ENCODE results near the gene TRIM33. TPM values are rescaled to one million over a fixed set of nuclear protein-coding genes. Genes with fewer than 3 reads are reported as not detected.

The TRIM33 gene
- total and polyA plus RNA-seq, 2 experiments from 2014 or later, result 50.3 to 51.1 TPM

GRCh38 chr1:114472408-114472807, 38.6 kb downstream of the TRIM33 start:
- no peak overlapping the region for H3K27ac Mint-ChIP-seq
- peaks cover 19% of the 10 kb centered on the region for H4K20me1 ChIP-seq (replicated peaks; ENCODE audit: insufficient read depth)
- TF ChIP-seq STAT1 (IDR thresholded peaks at IDR 0.05; ENCODE audit: unreplicated experiment) (no peak), ZNF331 (CRISPR knock-in tag; IDR thresholded peaks at IDR 0.05; ENCODE audit: low read depth) (no peak)
- TF ChIP-seq, protein P1, sequence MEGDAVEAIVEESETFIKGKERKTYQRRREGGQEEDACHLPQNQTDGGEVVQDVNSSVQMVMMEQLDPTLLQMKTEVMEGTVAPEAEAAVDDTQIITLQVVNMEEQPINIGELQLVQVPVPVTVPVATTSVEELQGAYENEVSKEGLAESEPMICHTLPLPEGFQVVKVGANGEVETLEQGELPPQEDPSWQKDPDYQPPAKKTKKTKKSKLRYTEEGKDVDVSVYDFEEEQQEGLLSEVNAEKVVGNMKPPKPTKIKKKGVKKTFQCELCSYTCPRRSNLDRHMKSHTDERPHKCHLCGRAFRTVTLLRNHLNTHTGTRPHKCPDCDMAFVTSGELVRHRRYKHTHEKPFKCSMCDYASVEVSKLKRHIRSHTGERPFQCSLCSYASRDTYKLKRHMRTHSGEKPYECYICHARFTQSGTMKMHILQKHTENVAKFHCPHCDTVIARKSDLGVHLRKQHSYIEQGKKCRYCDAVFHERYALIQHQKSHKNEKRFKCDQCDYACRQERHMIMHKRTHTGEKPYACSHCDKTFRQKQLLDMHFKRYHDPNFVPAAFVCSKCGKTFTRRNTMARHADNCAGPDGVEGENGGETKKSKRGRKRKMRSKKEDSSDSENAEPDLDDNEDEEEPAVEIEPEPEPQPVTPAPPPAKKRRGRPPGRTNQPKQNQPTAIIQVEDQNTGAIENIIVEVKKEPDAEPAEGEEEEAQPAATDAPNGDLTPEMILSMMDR (conservative IDR thresholded peaks at IDR 0.05; ENCODE audit: low read depth in 2 of 2), result no peak
- no peak for ATAC-seq
- no peaks in the 10 kb centered on the region for H3K9me2 ChIP-seq (ENCODE audit: insufficient read depth)
- no peak overlapping the region for H3K4me2 ChIP-seq
- peaks cover 18% of the 10 kb centered on the region for H3K4me1 Mint-ChIP-seq
- no peaks in the 10 kb centered on the region for H3F3A ChIP-seq (replicated peaks; ENCODE audit: low read depth)
- no peak overlapping the region for H3K4me3 ChIP-seq
- no peaks in the 10 kb centered on the region for H3K27me3 ChIP-seq (ENCODE audit: insufficient read depth)
- peaks cover 6% of the 10 kb centered on the region for H3K27me3 Mint-ChIP-seq (ENCODE audit: insufficient read depth, low read depth, poor library complexity)
- H3K36me3 ChIP-seq (ENCODE audit: insufficient read depth), result no peaks in the 10 kb centered on the region
- peaks cover 100% of the 10 kb centered on the region for H3K79me2 ChIP-seq (replicated peaks; ENCODE audit: insufficient read depth)
- no peak for DNase-seq (ENCODE audit: low spot score)
- peak overlapping the region; percentile 26; the same call in 1 of the 2 replicates for H3K27ac ChIP-seq (ENCODE audit: low read depth)
- H3K9me3 Mint-ChIP-seq, result peaks cover 3% of the 10 kb centered on the region; the same call in 2 of the 3 replicates
- H3K4me3 Mint-ChIP-seq, result no peak overlapping the region
- H3K4me1 ChIP-seq (ENCODE audit: insufficient read depth), result peaks cover 11% of the 10 kb centered on the region
- peaks cover 13% of the 10 kb centered on the region for H3K36me3 Mint-ChIP-seq (ENCODE audit: low read depth)
- no peak overlapping the region for H2AFZ ChIP-seq

- ATAC-seq, result no peak
- H3K27me3 Mint-ChIP-seq (ENCODE audit: insufficient read depth, low read depth, poor library complexity), result peaks cover 6% of the 10 kb centered on the region
- Histone ChIP-seq H3K4me3 (no peak overlapping the region), H3K9me2 (ENCODE audit: insufficient read depth) (no peaks in the 10 kb centered on the region), H3K36me3 (ENCODE audit: insufficient read depth) (no peaks in the 10 kb centered on the region), H3K27ac (ENCODE audit: low read depth) (no peak overlapping the region), H3K27me3 (ENCODE audit: insufficient read depth) (no peaks in the 10 kb centered on the region), H3K79me2 (replicated peaks; ENCODE audit: insufficient read depth) (peaks cover 100% of the 10 kb centered on the region), H2AFZ (no peak overlapping the region), H3K4me1 (ENCODE audit: insufficient read depth) (peaks cover 11% of the 10 kb centered on the region), H3F3A (replicated peaks; ENCODE audit: low read depth) (no peaks in the 10 kb centered on the region), H3K4me2 (no peak overlapping the region), H4K20me1 (replicated peaks; ENCODE audit: insufficient read depth) (peaks cover 28% of the 10 kb centered on the region)
- no peak overlapping the region for H3K4me3 Mint-ChIP-seq
- peaks cover 3% of the 10 kb centered on the region; the same call in 2 of the 3 replicates for H3K9me3 Mint-ChIP-seq
- TF ChIP-seq NANOG (IDR thresholded peaks at IDR 0.05; ENCODE audit: borderline replicate concordance) (no peak), REST (IDR thresholded peaks at IDR 0.05; ENCODE audit: unreplicated experiment) (no peak), STAT1 (IDR thresholded peaks at IDR 0.05; ENCODE audit: unreplicated experiment) (no peak), ZNF462 (CRISPR knock-in tag; IDR thresholded peaks at IDR 0.05) (no peak), JUNB (IDR thresholded peaks at IDR 0.05; ENCODE audit: unreplicated experiment) (no peak)
- H3K4me1 Mint-ChIP-seq, result peaks cover 34% of the 10 kb centered on the region
- no peak overlapping the region for H3K27ac Mint-ChIP-seq
- no peak for DNase-seq (ENCODE audit: low spot score)
- H3K36me3 Mint-ChIP-seq (ENCODE audit: low read depth), result peaks cover 13% of the 10 kb centered on the region
These were observed 40.3 kb downstream of the TRIM33 start for GRCh38 chr1:114470681-114471080.

Data from GM23338 (cell line).